Neural cell (in vitro differentiated cells): ENCODE measurements around the gene GDA. TPM values are rescaled to one million over a fixed set of nuclear protein-coding genes. Genes with fewer than 3 reads are reported as not detected.
A peak's percentile ranks its signal among the peaks of the same experiment; 100 is the strongest.

Source experiments
- H2AFZ ChIP-seq: fragments of 200-600, 300-800 bp; sonication (generic), shearing (Covaris generic); 2 replicates; pipeline ENCODE4 v1.6.0; 2014; ENCODE audit warnings: low read depth, mild to moderate bottlenecking, antibody characterized with exemption, low read length, moderate library complexity
- H3F3A ChIP-seq: fragments of 200-600 bp; shearing (Covaris generic); 2 replicates; pipeline ENCODE4 v1.6.1; 2016; ENCODE audit warnings: mild to moderate bottlenecking, moderate library complexity, mixed read lengths, antibody characterized with exemption, low read length; ENCODE audit not compliant: insufficient read depth, poor library complexity, severe bottlenecking
- H3K27ac ChIP-seq: fragments of 200-600, 300-800 bp; sonication (generic), shearing (Covaris generic); 2 replicates; pipeline ENCODE4 v1.5.1; 2014; ENCODE audit warnings: mild to moderate bottlenecking, low read length, moderate library complexity
- H3K27me3 ChIP-seq: fragments of 300-800, 200-600 bp; sonication (generic), shearing (Covaris generic); 2 replicates; pipeline ENCODE4 v1.6.0; 2014; ENCODE audit warnings: mild to moderate bottlenecking, low read depth, low read length, moderate library complexity; ENCODE audit not compliant: insufficient read depth
- H3K36me3 ChIP-seq: fragments of 300-800, 200-600 bp; sonication (generic), shearing (Covaris generic); 2 replicates; pipeline ENCODE4 v1.5.1; 2014; ENCODE audit warnings: mild to moderate bottlenecking, antibody characterized with exemption, low read length, moderate library complexity; ENCODE audit not compliant: insufficient read depth
- H3K4me2 ChIP-seq: fragments of 300-800, 200-600 bp; sonication (generic), shearing (Covaris generic); 2 replicates; pipeline ENCODE4 v1.6.0; 2014; ENCODE audit warnings: mild to moderate bottlenecking, low read length
- H3K4me3 ChIP-seq: fragments of 300-800, 200-600 bp; sonication (generic), shearing (Covaris generic); 2 replicates; pipeline ENCODE4 v1.5.1; 2014; ENCODE audit warnings: mild to moderate bottlenecking, low read length, moderate library complexity
- H3K79me2 ChIP-seq: fragments of 200-600 bp; shearing (Covaris generic); replicated peaks from 2 replicates; pipeline ENCODE4 v1.6.0; 2014; ENCODE audit warnings: mild to moderate bottlenecking, low read length, moderate library complexity; ENCODE audit not compliant: insufficient read depth
- H3K9ac ChIP-seq: fragments of 300-800, 200-600 bp; sonication (generic), shearing (Covaris generic); 2 replicates; pipeline ENCODE4 v1.6.1; 2016; ENCODE audit warnings: mild to moderate bottlenecking, low read length, mixed read lengths
- H3K9me2 ChIP-seq: fragments of 200-600 bp; shearing (Covaris generic); 2 replicates; pipeline ENCODE4 v1.6.1; 2016; ENCODE audit warnings: mild to moderate bottlenecking, low read length, mixed read lengths; ENCODE audit not compliant: insufficient read depth
- H3K9me3 ChIP-seq: fragments of 200-600, 300-800 bp; sonication (generic), shearing (Covaris generic); 2 replicates; pipeline ENCODE4 v1.6.1; 2016; ENCODE audit warnings: mild to moderate bottlenecking, mixed run types, low read length, moderate library complexity, mixed read lengths
- H4K20me1 ChIP-seq: fragments of 200-600 bp; shearing (Covaris generic); 2 replicates; pipeline ENCODE4 v1.6.1; 2016; ENCODE audit warnings: mild to moderate bottlenecking, mixed run types; ENCODE audit not compliant: insufficient read depth
- EP300 ChIP-seq: fragments of 450-650 bp; conservative IDR thresholded peaks from 2 replicates; pipeline ENCODE4 v1.6.1; 2014; ENCODE audit warnings: antibody characterized with exemption, mild to moderate bottlenecking, moderate library complexity; ENCODE audit not compliant: poor library complexity, severe bottlenecking
- EZH2 ChIP-seq: fragments of 200-600, 300-800 bp; shearing (Covaris generic), sonication (generic); IDR thresholded peaks from 2 replicates; pipeline ENCODE4 v1.6.1; 2014; ENCODE audit warnings: antibody characterized with exemption, low read length, borderline replicate concordance, mild to moderate bottlenecking; ENCODE audit not compliant: insufficient read depth, poor library complexity, severe bottlenecking
- MXI1 ChIP-seq: fragments of 450-650 bp; conservative IDR thresholded peaks from 2 replicates; pipeline ENCODE4 v1.6.1; 2014; ENCODE audit warnings: antibody characterized with exemption, mild to moderate bottlenecking; ENCODE audit not compliant: poor library complexity, severe bottlenecking
- POLR2AphosphoS5 ChIP-seq: IDR thresholded peaks from 2 replicates; pipeline ENCODE4 v1.6.1; 2012
- RAD21 ChIP-seq: fragments of 450-650 bp; conservative IDR thresholded peaks from 2 replicates; pipeline ENCODE4 v1.6.1; 2014; ENCODE audit warnings: antibody characterized with exemption, mild to moderate bottlenecking, moderate library complexity
- REST ChIP-seq: IDR thresholded peaks from 2 replicates; pipeline ENCODE4 v1.6.1; 2012; ENCODE audit warnings: borderline replicate concordance
- SMC3 ChIP-seq: fragments of 450-650 bp; conservative IDR thresholded peaks from 2 replicates; pipeline ENCODE4 v1.6.1; 2014; ENCODE audit warnings: antibody characterized with exemption, mild to moderate bottlenecking, moderate library complexity; ENCODE audit not compliant: poor library complexity
- TAF1 ChIP-seq: IDR thresholded peaks from 2 replicates; pipeline ENCODE4 v1.6.1; 2012; ENCODE audit warnings: low read depth
- polyA plus RNA-seq: library from polyadenylated mRNA; depleted of rRNA; stranded (reverse); fragments of >200 nt; gene quantifications from 2 replicates; pipeline ENCODE4 v1.2.3, GENCODE V29; 2014
- TF ChIP-seq, protein P1 (sequence below): fragments of 450-650 bp; IDR thresholded peaks from 2 replicates; pipeline ENCODE4 v1.5.1; 2014; ENCODE audit warnings: antibody characterized with exemption, mild to moderate bottlenecking, moderate library complexity; ENCODE audit not compliant: poor library complexity, severe bottlenecking

The GDA gene
- polyA plus RNA-seq, 1 donor from 2014 or later = 0.26 TPM

DNA sequence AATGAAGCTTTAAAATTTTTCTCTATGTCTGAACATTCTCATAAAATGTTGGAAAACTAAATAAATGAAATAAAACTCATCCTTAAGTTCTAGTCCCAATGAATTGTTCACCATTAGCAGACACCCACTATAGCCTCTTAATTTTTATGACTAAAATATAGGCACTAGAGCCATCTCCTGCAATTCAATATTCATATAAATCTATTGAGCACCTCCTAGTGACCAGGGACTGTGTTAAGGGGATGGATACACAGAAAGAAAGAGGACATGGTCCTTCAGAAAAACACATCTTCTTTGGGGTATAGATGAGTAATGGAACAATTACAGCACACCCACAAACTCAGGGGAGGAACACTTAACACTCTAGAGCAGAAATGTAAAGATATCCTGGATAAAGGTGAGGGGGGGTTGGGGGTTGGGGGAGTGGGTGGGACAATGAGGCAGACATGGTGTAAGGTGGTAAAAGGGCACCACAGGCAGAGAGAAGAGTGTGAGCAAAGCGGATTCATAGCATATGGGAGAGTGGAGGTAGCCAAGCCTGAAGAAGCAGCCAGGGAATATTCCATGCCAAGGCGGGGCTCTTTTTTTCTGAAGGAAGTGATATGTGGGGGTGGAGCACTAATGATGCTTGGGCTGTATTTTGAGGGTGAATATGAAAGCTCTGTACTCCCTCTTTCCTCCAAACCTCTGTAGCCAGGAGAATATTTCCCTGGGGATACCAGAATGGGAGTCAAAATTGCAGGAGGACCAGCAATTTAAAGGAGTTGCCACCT is 3.3 kb upstream of the GDA start:
- Histone ChIP-seq H3F3A (no peaks in the 10 kb centered on the region), H3K4me2 (no peak overlapping the region), H3K4me3 (no peak overlapping the region), H3K9me3 (no peaks in the 10 kb centered on the region), H3K27me3 (peaks cover 29% of the 10 kb centered on the region), H3K9ac (no peak overlapping the region), H3K9me2 (no peaks in the 10 kb centered on the region), H2AFZ (no peak overlapping the region), H3K79me2 (no peaks in the 10 kb centered on the region), H3K36me3 (no peaks in the 10 kb centered on the region), H3K27ac (peak overlapping the region; percentile 67), H4K20me1 (no peaks in the 10 kb centered on the region)
- TF ChIP-seq TAF1 = no peak
- TF ChIP-seq POLR2AphosphoS5 = no peak
- no peak for TF ChIP-seq RAD21
- no peak for TF ChIP-seq EZH2
- no peak for TF ChIP-seq SMC3
- no peak for TF ChIP-seq REST
- TF ChIP-seq EP300 = no peak
- TF ChIP-seq, protein P1, sequence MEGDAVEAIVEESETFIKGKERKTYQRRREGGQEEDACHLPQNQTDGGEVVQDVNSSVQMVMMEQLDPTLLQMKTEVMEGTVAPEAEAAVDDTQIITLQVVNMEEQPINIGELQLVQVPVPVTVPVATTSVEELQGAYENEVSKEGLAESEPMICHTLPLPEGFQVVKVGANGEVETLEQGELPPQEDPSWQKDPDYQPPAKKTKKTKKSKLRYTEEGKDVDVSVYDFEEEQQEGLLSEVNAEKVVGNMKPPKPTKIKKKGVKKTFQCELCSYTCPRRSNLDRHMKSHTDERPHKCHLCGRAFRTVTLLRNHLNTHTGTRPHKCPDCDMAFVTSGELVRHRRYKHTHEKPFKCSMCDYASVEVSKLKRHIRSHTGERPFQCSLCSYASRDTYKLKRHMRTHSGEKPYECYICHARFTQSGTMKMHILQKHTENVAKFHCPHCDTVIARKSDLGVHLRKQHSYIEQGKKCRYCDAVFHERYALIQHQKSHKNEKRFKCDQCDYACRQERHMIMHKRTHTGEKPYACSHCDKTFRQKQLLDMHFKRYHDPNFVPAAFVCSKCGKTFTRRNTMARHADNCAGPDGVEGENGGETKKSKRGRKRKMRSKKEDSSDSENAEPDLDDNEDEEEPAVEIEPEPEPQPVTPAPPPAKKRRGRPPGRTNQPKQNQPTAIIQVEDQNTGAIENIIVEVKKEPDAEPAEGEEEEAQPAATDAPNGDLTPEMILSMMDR = no peak
- no peak for TF ChIP-seq MXI1

GRCh38 chr9:72147676-72148075 is 1.6 kb upstream of the GDA start:
- Histone ChIP-seq H3K27me3 (peaks cover 32% of the 10 kb centered on the region), H3K9me3 (no peaks in the 10 kb centered on the region), H3K9ac (no peak overlapping the region), H3K27ac (peak overlapping the region; percentile 26), H3K79me2 (no peaks in the 10 kb centered on the region), H3F3A (no peaks in the 10 kb centered on the region), H3K36me3 (no peaks in the 10 kb centered on the region), H3K9me2 (no peaks in the 10 kb centered on the region), H2AFZ (no peak overlapping the region), H4K20me1 (no peaks in the 10 kb centered on the region), H3K4me2 (no peak overlapping the region), H3K4me3 (no peak overlapping the region)
- TF ChIP-seq SMC3 = no peak
- TF ChIP-seq, protein P1 = no peak
